VCaP (cell line): ENCODE measurements around the gene ATF6B.

Experiments used
- H3K27ac ChIP-seq: fragments of 450-650 bp; 2 replicates; pipeline ENCODE4 v1.5.1; 2017
- CTCF ChIP-seq: fragments of 450-650 bp; conservative IDR thresholded peaks from 2 replicates; pipeline ENCODE4 v1.5.1; 2017; ENCODE audit warnings: mild to moderate bottlenecking, moderate library complexity

The ATF6B gene

GRCh38 chr6:32082478-32082877 lies 45.6 kb downstream of the ATF6B start:
- no peak for TF ChIP-seq CTCF
- no peak overlapping the region for H3K27ac ChIP-seq

- H3K27ac ChIP-seq: no peak overlapping the region
Observed at GRCh38 chr6:32081168-32081990, 46.7 kb downstream of the ATF6B start.

GRCh38 chr6:32079566-32080290 lies 48.3 kb downstream of the ATF6B start:
- TF ChIP-seq CTCF: no peak
- H3K27ac ChIP-seq: no peak overlapping the region

More at GRCh38 chr6:32081168-32081990, 46.7 kb downstream of the ATF6B start:
- TF ChIP-seq CTCF: no peak

GRCh38 chr6:32076321-32076809 lies 51.7 kb downstream of the ATF6B start:
- no peak for TF ChIP-seq CTCF
- H3K27ac ChIP-seq: no peak overlapping the region

GRCh38 chr6:32075781-32076180 lies 52.3 kb downstream of the ATF6B start:
- no peak overlapping the region for H3K27ac ChIP-seq
- no peak for TF ChIP-seq CTCF

GRCh38 chr6:32074996-32075532 lies 53.0 kb downstream of the ATF6B start:
- H3K27ac ChIP-seq: no peak overlapping the region
- no peak for TF ChIP-seq CTCF

- H3K27ac ChIP-seq: no peak overlapping the region
Observed at GRCh38 chr6:32073613-32074012, 54.4 kb downstream of the ATF6B start.

More at GRCh38 chr6:32073613-32074012, 54.4 kb downstream of the ATF6B start:
- TF ChIP-seq CTCF: no peak
